ENCODE results near the gene CCDC80. TPM values are rescaled to one million over a fixed set of nuclear protein-coding genes. Genes with fewer than 3 reads are reported as not detected.

The CCDC80 gene
- polyA plus RNA-seq, 3 donors: 66.3 to 97.8 (median 75.3) TPM

GRCh38 chr3:112637700-112638099, 3.2 kb downstream of the CCDC80 start:
- DNase-seq: no peak

- DNase-seq: peak; percentile 69
Measured at GRCh38 chr3:112635674-112636073, 5.3 kb downstream of the CCDC80 start.

GRCh38 chr3:112634786-112635541, 6.0 kb downstream of the CCDC80 start:
- no peak for DNase-seq

GRCh38 chr3:112633757-112634156, 7.2 kb downstream of the CCDC80 start:
- DNase-seq: peak; percentile 87

GRCh38 chr3:112633191-112633590, 7.8 kb downstream of the CCDC80 start:
- no peak for DNase-seq

GRCh38 chr3:112632596-112632995, 8.3 kb downstream of the CCDC80 start:
- no peak for DNase-seq

GRCh38 chr3:112631257-112631656, 9.7 kb downstream of the CCDC80 start:
- DNase-seq: no peak

- no peak for DNase-seq
Measured at GRCh38 chr3:112629425-112629824, 11.5 kb downstream of the CCDC80 start.

GRCh38 chr3:112627919-112628466, 12.9 kb downstream of the CCDC80 start:
- no peak for DNase-seq

GRCh38 chr3:112627419-112627818, 13.5 kb downstream of the CCDC80 start:
- no peak for DNase-seq

- DNase-seq: no peak
Measured at GRCh38 chr3:112623717-112624116, 17.2 kb downstream of the CCDC80 start.

GRCh38 chr3:112623213-112623612, 17.7 kb downstream of the CCDC80 start:
- DNase-seq: no peak

- DNase-seq: no peak
Measured at GRCh38 chr3:112619295-112619694, 21.6 kb downstream of the CCDC80 start.

GRCh38 chr3:112617285-112617684, 23.7 kb downstream of the CCDC80 start:
- DNase-seq: no peak

GRCh38 chr3:112615989-112616731, 24.8 kb downstream of the CCDC80 start:
- no peak for DNase-seq

GRCh38 chr3:112611752-112612515, 29.0 kb downstream of the CCDC80 start:
- DNase-seq: no peak

- DNase-seq: no peak
Measured at GRCh38 chr3:112610121-112610520, 30.8 kb downstream of the CCDC80 start.

- DNase-seq: peak; percentile 52
Measured at GRCh38 chr3:112607863-112608262, 33.1 kb downstream of the CCDC80 start.

- DNase-seq: no peak
Measured at GRCh38 chr3:112606098-112606497, 34.8 kb downstream of the CCDC80 start.

- DNase-seq: no peak
Measured at GRCh38 chr3:112605285-112605684, 35.7 kb downstream of the CCDC80 start.

- no peak for DNase-seq
Measured at GRCh38 chr3:112604536-112604935, 36.4 kb downstream of the CCDC80 start.

GRCh38 chr3:112602217-112602838, 38.6 kb downstream of the CCDC80 start:
- DNase-seq: no peak

All from renal pelvis (tissue), 4 donors.